HAP-1 (cell line): ENCODE data around the gene MARCHF10.
A peak's percentile ranks its signal among the peaks of the same experiment; 100 is the strongest.
"Not testable (repeated sequence)": the region's sequence is repeated elsewhere in the genome, so short reads cannot be mapped to it uniquely, and the experiment has no call there.

Experiments
- DNase-seq, 2 experiments: peaks; one replicate each; pipeline ENCODE4 v3.0.0-alpha.2; 2016 to 2020; ENCODE audit warnings: low spot score in 2 of 2
- H3K27me3 ChIP-seq: fragments of 250-450 bp; sonication (Bioruptor Pico); 2 replicates; pipeline ENCODE4 v1.5.1; 2020; ENCODE audit warnings: low read depth, mild to moderate bottlenecking, moderate library complexity
- H3K36me3 ChIP-seq: fragments of 250-450 bp; sonication (Bioruptor Pico); replicated peaks from 2 replicates; pipeline ENCODE4 v1.5.1; 2020; ENCODE audit warnings: mild to moderate bottlenecking
- H3K4me1 ChIP-seq: fragments of 250-450 bp; sonication (Bioruptor Pico); 2 replicates; pipeline ENCODE4 v1.5.1; 2020; ENCODE audit warnings: mild to moderate bottlenecking
- H3K4me3 ChIP-seq: fragments of 250-450 bp; sonication (Bioruptor Pico); 2 replicates; pipeline ENCODE4 v1.5.1; 2020; ENCODE audit warnings: mild to moderate bottlenecking, moderate library complexity
- H3K9me3 ChIP-seq: fragments of 250-450 bp; sonication (Bioruptor Pico); 2 replicates; pipeline ENCODE4 v1.5.1; 2020; ENCODE audit warnings: mild to moderate bottlenecking, moderate library complexity
- in situ Hi-C: fragments of 300-500 bp; cut with MboI; formaldehyde crosslinking; loops from 3 replicates; pipeline ENCODE4 v1.14.3; 2020; ENCODE audit warnings: low sequenced_read_pairs, inconsistent platforms, mixed read lengths

MARCHF10 gene

DNA sequence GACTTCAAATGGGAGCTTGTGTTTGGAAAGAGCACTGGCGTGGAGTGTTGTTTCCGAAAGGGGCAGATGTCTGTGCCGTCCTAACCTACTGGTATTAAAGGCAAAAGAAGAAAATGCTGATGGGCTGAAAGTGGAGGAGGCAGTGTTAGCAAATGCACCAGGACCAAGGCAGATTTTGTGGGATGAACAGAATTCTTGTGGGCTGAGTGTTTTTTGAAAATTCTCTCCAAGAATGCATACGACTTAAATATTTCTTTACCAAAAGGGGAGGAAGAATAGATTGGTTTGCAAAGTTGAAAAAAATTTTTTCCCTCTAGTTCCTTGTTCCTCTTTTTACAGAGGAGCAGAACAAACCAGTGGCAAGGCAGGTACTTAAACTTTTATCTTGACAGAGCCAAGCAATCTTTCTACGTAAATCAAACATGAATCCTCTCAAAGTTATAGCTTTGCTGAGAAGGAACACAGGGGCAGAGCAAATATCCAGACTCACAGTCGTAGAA is 16.8 kb downstream of the MARCHF10 start:
- Histone ChIP-seq H3K4me1 (peaks cover 5% of the 10 kb centered on the region), H3K9me3 (no peaks in the 10 kb centered on the region), H3K27me3 (0 out of 2 replicates have a peak, but pooled peaks cover 2% of the 10 kb centered on the region), H3K36me3 (no peaks in the 10 kb centered on the region), H3K4me3 (no peak overlapping the region)
- DNase-seq: no peak
- in situ Hi-C loops: no loop called here

DNA sequence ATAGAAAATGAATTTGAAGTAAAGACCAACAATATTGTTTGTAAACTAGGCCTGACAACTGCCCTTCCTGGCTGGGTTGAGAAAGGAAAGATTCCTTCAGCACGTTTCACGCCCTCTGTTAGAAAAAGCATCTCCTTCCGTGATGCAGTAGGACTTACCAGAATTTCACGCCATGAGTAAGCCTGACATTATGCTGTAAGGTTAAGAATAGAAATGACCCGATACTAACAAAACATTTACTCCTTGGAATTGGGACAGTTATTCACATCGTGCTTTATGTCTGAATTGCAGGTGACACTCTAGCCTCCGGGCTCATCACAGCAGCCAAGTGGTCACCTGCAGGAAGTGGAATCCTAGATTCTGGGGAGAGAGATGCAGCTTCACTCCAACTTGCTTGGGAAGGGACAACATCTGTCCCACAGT is 17.5 kb downstream of the MARCHF10 start:
- H3K9me3 ChIP-seq: no peaks in the 10 kb centered on the region
- no peaks in the 10 kb centered on the region for H3K36me3 ChIP-seq
- DNase-seq: no peak
- in situ Hi-C loops: no loop called here
- 0 out of 2 replicates have a peak, but pooled peaks cover 2% of the 10 kb centered on the region for H3K27me3 ChIP-seq
- peaks cover 5% of the 10 kb centered on the region for H3K4me1 ChIP-seq
- H3K4me3 ChIP-seq: no peak overlapping the region

DNA sequence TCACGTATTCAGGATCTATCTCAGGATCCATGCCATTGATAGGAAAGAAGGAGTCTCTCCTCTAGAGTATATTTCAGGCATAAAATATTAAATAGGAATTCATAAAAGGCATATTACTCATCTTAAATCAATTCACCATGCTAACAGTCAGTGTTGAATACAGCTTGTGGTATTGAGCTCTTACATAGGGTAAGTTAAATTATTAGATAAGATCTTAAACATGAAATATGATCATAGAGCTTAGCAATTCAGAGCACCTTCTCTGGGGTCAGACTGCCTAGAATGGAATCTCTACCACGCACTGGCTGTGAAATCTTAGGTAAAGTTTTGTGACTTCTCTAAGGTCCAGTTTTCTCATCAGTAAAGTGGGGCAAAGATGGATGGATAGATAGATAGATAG is 20.7 kb downstream of the MARCHF10 start:
- Histone ChIP-seq H3K4me3 (no peak overlapping the region), H3K4me1 (peaks cover 5% of the 10 kb centered on the region), H3K27me3 (no peaks in the 10 kb centered on the region), H3K36me3 (no peaks in the 10 kb centered on the region), H3K9me3 (no peaks in the 10 kb centered on the region)
- DNase-seq: no peak
- in situ Hi-C loops: no loop called here

DNA sequence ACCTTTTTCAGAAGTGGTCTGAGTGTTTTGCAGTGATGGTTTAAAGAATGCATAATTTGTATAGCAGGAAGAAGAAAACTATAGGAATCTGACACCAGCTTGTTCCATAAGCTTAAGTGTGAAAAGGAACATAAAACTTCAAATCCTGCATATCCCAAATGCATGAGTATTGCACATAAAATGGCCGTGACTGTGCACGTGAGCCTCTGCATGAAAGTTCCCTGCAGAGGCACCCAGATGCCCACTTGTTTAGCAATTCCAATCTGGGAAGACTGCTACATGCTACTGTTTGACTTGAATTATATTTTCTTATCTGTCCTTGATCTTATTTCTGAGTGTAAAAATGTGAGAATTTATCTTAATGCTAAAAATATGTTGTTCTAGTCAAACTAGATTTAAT is 21.5 kb downstream of the MARCHF10 start:
- H3K4me3 ChIP-seq: no peak overlapping the region
- no peak for DNase-seq
- in situ Hi-C loops: no loop called here
- H3K9me3 ChIP-seq: no peaks in the 10 kb centered on the region
- H3K4me1 ChIP-seq: peaks cover 4% of the 10 kb centered on the region
- H3K27me3 ChIP-seq: no peaks in the 10 kb centered on the region
- H3K36me3 ChIP-seq: no peaks in the 10 kb centered on the region

DNA sequence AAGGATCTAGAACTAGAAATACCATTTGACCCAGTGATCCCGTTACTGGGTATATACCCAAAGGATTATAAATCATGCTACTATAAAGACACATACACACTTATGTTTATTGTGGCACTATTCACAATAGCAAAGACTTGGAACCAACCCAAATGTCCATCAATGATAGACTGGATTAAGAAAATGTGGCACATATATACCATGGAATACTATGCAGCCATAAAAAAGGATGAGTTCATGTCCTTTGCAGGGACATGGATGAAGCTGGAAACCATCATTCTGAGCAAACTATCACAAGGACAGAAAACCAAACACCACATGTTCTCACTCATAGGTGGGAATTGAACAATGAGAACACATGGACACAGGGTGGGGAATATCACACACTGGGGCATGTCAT is 22.1 kb downstream of the MARCHF10 start:
- in situ Hi-C loops, H3K9me3 ChIP-seq, H3K27me3 ChIP-seq, DNase-seq, H3K36me3 ChIP-seq, H3K4me1 ChIP-seq, H3K4me3 ChIP-seq: not testable (repeated sequence)

DNA sequence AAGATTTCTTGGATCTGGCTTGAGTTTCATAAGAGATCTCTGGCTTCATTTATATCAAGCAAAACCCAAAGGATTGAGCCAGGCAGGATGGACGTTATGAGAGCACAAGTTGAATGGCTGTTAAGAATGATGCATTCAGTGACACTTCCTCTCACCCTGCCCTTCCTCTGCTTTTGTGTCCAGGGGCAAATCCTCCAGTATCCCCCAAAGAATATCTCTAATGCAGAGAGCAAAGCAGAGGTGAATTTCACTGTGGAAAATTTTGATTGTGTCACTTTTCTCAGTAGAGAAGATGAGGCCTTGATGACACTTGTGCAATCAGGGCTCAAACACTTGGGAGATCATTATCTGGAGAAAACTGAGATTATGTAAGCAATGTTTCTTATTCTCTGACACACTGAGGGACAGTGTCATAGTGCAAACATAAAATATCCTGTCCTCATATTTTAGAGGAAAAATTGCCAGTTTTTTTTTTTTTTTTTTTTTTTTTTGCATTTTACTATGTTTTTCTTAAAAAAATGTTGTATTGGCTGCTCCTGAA is 25.3 kb downstream of the MARCHF10 start:
- Histone ChIP-seq H3K4me1 (peaks cover 10% of the 10 kb centered on the region), H3K4me3 (no peak overlapping the region)

DNA sequence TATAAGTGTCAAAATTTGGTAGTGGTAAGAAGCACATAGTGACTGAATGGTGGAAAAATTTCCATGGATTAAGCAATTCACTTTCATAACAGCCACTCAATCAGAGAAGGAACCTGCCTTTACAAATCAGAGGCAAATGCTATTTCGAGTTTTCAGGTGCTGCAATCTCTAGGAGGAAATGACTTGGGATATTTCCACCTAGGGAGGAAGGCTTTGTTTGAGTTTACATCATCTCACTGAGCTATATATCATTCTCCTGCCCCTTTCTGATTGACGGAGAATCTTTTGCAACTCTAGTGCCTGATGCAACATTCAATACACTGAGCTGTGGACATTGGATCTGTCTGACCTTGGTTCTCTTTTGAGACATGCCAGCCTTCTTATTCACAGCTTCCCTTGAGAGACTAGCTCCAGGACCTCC is 26.3 kb downstream of the MARCHF10 start:
- Histone ChIP-seq H3K9me3 (no peaks in the 10 kb centered on the region), H3K36me3 (no peaks in the 10 kb centered on the region), H3K4me3 (no peak overlapping the region), H3K4me1 (peaks cover 10% of the 10 kb centered on the region), H3K27me3 (no peaks in the 10 kb centered on the region)
- in situ Hi-C loops: no loop called here
- DNase-seq: no peak

More for the DNA sequence above, 25.3 kb downstream of the MARCHF10 start:
- DNase-seq: no peak
- Histone ChIP-seq H3K27me3 (no peaks in the 10 kb centered on the region), H3K36me3 (no peaks in the 10 kb centered on the region), H3K9me3 (no peaks in the 10 kb centered on the region)
- in situ Hi-C loops: no loop called here

DNA sequence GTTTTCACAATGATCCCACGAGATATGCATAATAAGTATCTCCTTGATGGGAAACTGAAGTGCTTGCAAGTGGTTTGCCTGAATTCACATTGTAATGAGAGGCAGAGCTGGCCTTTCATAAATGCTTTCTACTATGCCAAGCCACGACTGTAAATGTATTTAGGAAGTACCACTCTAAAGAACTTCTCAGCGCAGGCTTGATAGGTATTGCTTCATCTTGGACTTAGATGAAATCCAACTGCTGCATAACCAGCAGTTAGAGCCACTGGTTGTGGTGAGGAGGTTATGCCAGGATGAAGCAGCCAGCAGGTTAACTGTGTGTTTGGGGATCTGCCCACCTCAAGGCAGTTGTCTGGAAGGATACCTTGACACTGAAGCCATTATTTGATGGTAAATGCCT is 26.8 kb downstream of the MARCHF10 start:
- DNase-seq: no peak
- Histone ChIP-seq H3K36me3 (no peaks in the 10 kb centered on the region), H3K4me1 (peaks cover 10% of the 10 kb centered on the region), H3K9me3 (no peaks in the 10 kb centered on the region), H3K27me3 (no peaks in the 10 kb centered on the region), H3K4me3 (no peak overlapping the region)
- in situ Hi-C loops: no loop called here

DNA sequence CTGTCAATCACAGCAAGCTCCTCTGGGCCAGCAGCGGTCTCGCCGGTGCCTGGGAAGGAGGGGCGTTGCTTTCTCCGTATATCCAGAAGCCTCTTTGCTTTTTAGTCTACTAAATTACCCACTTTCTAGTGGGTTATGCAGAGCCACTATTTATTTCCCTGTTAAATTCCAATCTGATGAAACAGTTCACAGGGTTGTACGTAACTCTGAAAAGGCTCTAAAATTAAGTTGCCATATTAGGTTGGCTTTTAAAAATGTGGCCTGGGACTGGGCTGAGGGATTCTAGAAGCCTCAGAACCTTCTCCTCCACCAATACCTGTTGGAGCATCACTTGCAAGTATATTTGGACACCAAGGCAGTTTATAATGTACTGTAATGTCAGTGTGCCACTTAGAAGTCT is 27.2 kb downstream of the MARCHF10 start:
- no peaks in the 10 kb centered on the region for H3K36me3 ChIP-seq
- no peaks in the 10 kb centered on the region for H3K27me3 ChIP-seq
- H3K9me3 ChIP-seq: no peaks in the 10 kb centered on the region
- in situ Hi-C loops: no loop called here
- DNase-seq: no peak
- no peak overlapping the region for H3K4me3 ChIP-seq
- peaks cover 10% of the 10 kb centered on the region for H3K4me1 ChIP-seq

DNA sequence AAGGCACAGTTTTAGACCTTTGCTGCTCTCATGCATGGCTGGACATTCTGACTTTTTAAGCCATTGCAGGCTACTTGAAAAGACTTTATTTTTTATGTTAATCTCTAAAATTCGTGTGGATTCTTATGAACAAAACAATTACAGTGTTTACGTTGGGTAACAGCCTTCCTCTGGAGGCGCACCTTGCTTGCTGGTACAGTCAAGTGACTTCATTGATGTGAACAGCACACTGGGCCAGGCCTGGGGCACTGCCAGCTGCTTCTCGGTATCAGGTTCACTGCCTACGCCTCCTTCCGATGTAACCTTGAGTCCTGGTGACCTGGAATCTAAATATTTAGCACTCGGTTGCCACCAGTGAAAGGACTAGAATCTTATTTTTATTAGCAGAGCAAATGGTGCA is 27.8 kb downstream of the MARCHF10 start:
- Histone ChIP-seq H3K9me3 (no peaks in the 10 kb centered on the region), H3K4me3 (no peak overlapping the region), H3K4me1 (peaks cover 10% of the 10 kb centered on the region), H3K36me3 (no peaks in the 10 kb centered on the region), H3K27me3 (no peaks in the 10 kb centered on the region)
- no peak for DNase-seq
- in situ Hi-C loops: no loop called here

DNA sequence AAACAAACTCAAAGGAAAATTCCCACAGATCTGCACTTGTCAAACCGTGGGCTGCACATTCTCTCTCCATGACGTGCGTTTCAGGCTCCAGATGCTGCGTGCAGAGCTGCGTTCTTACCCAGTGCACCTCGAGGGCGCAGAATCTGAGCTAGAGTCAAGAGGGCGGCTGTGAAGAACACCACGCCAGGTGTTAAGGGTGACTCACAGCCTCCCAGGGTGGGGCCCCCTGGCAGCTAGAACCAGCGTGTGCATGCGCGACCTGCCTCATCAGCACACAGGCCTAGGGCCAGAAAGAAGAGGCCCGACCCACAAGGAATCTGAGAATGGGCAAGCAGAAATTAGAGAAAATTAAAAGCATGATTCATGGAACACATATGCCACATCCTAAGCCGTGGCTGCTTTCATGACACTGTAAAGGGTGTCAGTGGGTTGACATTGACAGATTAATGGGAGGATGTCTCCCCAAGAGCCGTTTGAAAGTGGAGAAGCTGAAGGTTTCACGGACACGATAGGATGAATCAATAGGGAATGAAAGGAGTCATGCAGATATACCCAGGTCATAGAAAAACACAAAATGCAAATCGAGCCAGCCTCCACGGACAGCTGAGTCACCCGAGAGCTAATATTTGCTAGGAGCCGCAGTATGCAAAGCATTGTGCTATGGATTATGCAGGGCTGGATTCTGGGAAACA is 29.0 kb downstream of the MARCHF10 start:
- H3K27me3 ChIP-seq: no peaks in the 10 kb centered on the region
- in situ Hi-C loops: no loop called here
- no peaks in the 10 kb centered on the region for H3K9me3 ChIP-seq
- no peak overlapping the region for H3K4me3 ChIP-seq
- DNase-seq: peak in 1 of 2 experiments; percentile 53
- no peaks in the 10 kb centered on the region for H3K36me3 ChIP-seq
- H3K4me1 ChIP-seq: peaks cover 10% of the 10 kb centered on the region

DNA sequence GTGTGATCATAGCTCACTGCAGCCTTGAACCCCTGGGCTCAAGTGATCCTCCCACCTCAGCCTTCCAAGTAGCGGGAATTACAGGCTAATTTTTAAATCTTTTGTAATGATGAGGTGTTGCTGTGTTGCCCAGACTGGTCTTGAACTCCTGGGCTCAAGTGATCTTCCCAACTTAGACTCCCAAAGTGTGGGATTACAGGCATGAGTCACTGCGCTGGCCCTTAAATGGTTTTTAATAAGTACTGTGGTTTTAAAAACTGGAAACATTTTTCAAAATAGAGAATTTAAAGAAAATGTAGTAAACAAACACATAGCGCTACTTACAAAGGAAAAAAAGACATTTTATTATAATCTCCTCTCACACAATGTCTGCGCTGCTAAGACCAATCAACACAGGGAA is 32.2 kb downstream of the MARCHF10 start:
- DNase-seq: peak in 1 of 2 experiments; percentile 3
- Histone ChIP-seq H3K9me3 (peaks cover 2% of the 10 kb centered on the region; the same call in 1 of the 2 replicates), H3K27me3 (no peaks in the 10 kb centered on the region), H3K4me3 (no peak overlapping the region), H3K4me1 (peaks cover 10% of the 10 kb centered on the region), H3K36me3 (no peaks in the 10 kb centered on the region)
- in situ Hi-C loops: no loop called here

DNA sequence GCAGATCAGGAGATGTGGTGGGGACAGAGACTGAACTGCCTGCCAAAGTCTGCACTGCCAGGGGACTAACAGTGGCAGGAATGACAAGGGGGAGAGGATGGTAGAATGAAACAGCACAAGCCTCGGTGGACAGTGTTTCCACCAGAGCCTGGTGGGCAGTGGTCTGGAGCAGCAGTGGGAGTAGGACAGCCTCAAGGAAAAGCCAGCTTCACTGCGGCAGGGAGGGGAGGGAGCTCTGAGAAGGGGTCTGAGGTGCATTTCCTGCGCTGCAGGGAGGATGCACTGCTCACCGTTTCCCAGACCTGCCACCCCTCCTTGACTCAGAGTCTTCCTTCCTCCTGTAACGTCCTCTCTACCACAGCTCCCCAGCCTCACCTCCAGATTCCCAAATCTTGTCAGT is 33.8 kb downstream of the MARCHF10 start:
- no peak for DNase-seq
- Histone ChIP-seq H3K36me3 (no peaks in the 10 kb centered on the region), H3K9me3 (peaks cover 2% of the 10 kb centered on the region; the same call in 1 of the 2 replicates), H3K4me1 (peaks cover 6% of the 10 kb centered on the region), H3K4me3 (no peak overlapping the region), H3K27me3 (no peaks in the 10 kb centered on the region)
- in situ Hi-C loops: no loop called here

DNA sequence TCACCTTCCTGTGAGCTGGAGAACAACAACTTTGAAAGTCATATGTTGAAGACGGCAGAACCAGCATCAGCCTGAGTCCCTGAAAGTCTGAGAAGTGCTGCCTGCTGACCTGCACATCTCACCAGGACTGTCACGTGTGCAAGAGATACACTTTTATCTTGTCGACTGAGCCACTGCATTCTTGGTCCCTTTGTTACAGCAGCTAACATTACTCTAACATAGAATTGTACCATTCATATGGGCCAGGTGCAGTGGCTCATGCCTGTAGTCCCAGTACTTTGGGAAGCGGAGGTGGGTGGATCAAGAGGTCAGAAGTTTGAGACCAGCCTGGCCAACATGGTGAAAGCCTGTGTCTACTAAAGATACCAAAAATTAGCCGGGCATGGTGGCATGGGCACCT is 40.1 kb downstream of the MARCHF10 start:
- in situ Hi-C loops: no loop called here
- peaks cover 2% of the 10 kb centered on the region; the same call in 1 of the 2 replicates for H3K9me3 ChIP-seq
- no peaks in the 10 kb centered on the region for H3K4me1 ChIP-seq
- H3K36me3 ChIP-seq: no peaks in the 10 kb centered on the region
- H3K27me3 ChIP-seq: no peaks in the 10 kb centered on the region
- H3K4me3 ChIP-seq: no peak overlapping the region
- peak in 1 of 2 experiments; percentile 0 for DNase-seq
